ENCODE measurements around the gene TUBA8.
"Not testable (repeated sequence)": the region's sequence is repeated elsewhere in the genome, so short reads cannot be mapped to it uniquely, and the experiment has no call there.

Gene TUBA8

DNA sequence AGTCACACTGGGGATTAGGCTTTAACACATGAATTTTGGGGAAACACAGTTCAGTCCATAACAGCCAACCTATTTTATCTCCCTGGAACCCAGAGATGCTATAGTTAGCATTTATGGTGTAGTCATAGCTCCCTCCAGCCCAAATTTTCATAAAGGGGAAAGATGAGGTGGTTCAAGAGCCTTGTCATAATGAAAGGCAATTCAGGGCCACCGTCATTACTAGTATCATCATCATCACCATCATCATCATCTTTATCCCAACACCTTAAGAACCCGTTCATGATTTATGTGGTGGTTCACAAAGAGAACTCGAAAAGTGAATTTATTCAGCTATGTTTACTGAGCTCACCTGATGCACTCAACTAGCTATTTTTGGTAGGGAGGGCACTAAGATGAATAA lies 2.4 kb upstream of the TUBA8 start:
- DNase-seq, result no peak

GRCh38 chr22:18109410-18110193 lies 1.0 kb upstream of the TUBA8 start:
- no peak for DNase-seq

DNA sequence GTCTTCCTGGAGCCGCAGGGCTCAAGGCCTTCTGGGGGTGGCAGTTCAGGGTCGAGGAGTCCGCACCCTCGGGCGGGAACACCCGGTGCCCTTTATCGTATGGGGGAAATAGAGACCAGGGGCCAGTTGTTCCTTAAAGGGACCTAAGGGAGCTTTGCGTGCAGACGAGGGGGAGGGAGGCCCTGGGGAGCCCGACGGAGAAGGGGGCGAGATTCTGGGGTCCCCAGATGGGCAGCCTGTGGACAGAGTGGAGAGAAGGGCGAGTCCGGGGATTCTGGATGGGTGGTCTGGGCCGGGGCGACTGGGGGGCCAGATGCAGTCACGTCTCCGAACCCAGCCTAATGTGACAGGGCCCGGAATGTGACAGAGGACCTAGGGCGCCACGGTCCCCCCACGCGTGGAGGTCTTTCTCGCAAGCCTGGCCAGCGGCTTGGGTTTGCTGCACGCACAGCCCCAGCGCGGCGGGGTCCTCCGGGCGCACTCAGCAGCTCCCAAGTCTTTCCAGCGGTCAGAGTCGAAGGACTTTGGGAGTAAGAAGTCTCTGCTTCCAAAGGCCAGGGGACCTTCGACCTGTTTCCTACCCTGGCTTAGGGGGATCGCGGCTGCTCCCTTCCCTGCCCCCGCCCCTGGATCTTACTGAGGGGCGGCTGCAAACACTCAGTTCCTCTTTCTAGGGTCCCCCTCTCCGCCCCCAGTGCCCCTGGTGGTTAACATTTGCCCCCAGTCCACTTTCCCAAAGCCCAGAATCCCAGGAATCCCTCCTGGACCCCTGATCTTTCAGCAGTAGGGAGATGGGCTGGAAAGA lies 547 bp downstream of the TUBA8 start:
- DNase-seq, result no peak

- DNase-seq, result no peak
Measured at GRCh38 chr22:18111759-18112330, 1.2 kb downstream of the TUBA8 start.

DNA sequence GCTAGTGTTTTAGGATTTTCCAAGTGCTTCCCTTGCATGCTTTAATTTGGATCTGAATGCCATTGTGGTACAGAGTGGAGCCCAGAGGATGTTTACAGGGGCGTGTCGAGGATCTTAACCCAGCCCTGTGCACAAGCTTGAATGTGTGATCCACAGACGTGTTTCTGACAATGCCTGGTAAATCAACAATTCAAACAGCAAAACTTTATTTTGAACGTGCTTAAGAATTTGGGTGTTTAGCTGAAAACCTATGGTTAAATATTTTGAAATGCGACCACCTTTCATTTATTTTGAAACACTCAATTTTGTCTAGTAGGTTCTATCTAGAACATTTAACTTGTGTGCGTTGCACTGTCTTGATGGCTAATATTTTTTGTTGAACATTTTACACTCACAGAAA lies 1.8 kb downstream of the TUBA8 start:
- DNase-seq, result no peak

- no peak for DNase-seq
Measured at GRCh38 chr22:18113680-18114394, 3.2 kb downstream of the TUBA8 start.

GRCh38 chr22:18114495-18114894 lies 3.9 kb downstream of the TUBA8 start:
- no peak for DNase-seq

DNA sequence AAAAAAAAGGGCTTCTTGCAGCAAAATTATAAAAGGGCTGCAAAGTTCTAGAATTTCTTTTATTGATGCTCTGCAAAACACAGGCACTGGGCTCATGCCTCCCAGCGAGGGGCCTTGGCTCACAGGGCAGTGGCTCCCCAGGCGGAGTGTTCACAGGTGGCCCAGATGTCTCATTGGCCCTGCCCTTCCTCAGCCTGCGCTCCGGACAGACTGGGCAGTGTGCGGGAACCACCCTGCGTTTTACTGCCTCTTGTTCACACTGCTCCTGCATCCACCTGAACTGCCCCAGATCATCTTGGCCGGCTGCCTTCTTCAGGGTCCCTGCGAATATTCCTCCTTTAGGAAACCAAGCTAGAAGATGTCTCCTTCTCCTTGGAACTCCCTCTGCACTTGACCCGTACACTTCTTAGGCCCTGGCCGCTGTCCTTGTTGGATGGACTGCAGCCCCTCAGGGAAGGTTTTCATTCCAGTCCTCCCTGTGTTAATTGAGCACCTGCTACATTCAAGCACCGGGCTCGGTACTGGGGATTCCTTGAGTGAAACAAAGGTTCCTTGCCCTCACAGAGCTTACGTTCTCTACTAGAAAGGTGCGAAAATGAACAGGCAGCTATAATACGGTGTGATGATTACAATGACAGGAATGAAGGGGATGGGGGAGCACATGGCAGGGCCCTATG lies 4.5 kb downstream of the TUBA8 start:
- no peak for DNase-seq

GRCh38 chr22:18115906-18116371 lies 5.3 kb downstream of the TUBA8 start:
- no peak for DNase-seq

GRCh38 chr22:18116634-18117033 lies 6.0 kb downstream of the TUBA8 start:
- DNase-seq, result no peak

DNA sequence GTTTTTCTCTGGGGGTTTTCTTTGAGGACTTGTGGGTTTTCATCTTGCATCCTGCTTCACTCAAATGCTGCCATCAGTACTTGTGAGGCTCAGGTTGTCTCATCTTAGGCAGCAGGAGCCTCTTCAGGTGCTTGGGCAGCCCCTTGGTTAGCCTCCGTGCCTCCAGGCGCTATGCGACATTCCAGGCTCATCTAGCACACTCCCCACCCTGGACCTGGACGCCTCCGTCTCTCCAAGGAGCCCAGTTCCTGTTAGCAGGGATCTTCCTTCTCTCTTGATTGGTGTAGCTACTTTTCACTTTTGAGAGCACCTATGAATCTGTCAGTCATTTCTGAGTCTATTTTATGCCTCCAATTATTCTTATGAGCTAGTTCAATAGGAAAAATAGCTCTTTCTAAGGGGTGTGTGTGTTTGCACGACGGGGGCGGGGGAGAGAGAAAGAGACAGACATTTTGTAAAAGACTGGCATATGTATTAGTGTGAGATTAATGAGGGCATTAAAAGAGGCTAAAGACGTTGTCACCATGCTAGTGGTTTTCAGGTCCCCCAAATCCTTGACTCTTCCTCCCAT lies 7.8 kb downstream of the TUBA8 start:
- DNase-seq, result no peak

- no peak for DNase-seq
Measured at GRCh38 chr22:18119409-18120110, 9.0 kb downstream of the TUBA8 start.

DNA sequence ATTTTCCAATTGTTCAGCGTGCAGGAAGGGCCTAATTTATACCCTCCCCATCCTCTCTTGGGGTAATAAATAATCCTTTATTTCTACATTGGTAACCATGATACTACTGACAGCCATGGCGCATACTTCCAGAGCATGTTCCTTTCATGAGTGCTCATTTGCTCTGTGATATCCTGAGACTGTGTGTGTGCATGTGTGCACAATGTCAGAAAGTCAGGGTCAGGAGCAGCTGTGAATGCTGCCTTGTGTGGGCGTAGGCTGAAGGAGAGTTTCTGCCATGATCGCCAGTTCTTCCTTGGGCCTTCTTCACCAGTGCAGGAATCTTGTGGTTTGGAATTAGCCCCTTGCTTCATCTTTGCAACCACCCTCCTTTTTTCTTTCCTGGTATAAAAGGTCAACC lies 10.2 kb downstream of the TUBA8 start:
- no peak for DNase-seq

DNA sequence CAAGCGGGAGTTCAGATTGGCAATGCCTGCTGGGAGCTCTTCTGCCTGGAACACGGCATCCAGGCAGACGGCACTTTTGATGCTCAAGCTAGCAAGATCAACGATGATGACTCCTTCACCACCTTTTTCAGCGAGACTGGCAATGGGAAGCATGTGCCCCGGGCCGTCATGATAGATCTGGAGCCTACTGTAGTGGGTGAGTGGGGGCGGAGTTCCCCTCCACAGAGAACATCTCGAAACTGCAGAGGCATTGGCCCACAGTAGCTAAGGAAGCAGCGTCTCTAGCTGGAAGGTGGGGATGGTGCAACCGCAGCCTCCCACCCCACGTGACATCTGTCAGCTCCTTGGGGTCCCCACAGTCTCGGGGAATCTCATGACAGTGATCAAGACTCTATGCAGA lies 10.9 kb downstream of the TUBA8 start:
- no peak for DNase-seq

DNA sequence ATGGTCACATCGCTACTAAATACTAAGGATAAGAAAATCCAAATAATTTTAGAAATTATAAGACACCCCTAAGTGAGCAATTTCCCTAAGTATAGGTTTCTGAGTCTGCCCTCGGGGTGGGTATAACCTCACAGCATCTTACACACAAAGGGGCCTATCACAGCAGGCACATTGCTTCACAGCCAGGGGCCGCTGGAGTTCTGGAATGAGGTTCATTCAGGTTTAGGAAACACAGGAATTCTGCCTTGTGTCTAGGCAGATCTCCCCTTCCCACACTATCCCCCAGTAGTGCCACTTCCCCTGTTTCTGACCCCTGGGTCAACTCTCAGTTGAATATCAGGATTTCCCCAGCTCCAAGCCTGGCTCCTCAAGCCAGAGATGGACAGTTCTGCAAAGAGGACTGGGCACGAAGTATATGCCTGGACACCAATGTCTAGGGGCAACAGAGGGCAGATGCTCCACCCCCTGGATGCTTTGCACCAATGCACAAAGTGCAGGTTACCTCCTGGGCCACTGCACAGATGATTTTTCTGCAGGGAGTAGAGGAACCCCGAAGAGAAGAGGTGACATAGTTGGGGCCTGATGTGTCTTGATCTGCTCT lies 11.4 kb downstream of the TUBA8 start:
- DNase-seq, result no peak

DNA sequence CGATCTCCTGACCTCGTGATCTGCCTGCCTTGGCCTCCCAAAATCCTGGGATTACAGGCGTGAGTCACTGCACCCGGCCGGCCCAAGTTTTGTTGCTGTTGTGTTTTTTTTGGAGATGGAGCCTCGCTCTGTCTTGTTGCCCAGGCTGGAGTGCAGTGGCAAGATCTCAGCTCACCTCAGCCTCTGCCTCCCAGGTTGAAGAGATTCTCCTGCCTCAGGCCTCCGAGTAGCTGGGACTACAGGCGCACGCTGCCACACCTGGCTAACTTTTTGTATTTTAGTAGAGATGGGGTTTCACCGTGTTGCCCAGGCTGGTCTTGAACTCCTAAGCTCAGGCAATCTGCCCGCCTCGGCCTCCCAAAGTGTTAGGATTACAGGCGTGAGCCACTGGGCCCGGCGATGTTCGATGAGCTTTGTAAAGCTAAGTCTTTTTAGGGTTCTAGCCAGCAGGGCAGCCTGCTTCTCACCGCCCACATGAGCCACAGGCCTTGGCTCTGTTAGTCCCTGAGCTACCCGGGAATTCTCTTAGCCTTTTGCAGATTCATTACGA lies 12.9 kb downstream of the TUBA8 start:
- DNase-seq, result not testable (repeated sequence)

- DNase-seq, result no peak
Measured at GRCh38 chr22:18126606-18127005, 16.0 kb downstream of the TUBA8 start.

GRCh38 chr22:18130018-18130417 lies 19.4 kb downstream of the TUBA8 start:
- DNase-seq, result no peak

DNA sequence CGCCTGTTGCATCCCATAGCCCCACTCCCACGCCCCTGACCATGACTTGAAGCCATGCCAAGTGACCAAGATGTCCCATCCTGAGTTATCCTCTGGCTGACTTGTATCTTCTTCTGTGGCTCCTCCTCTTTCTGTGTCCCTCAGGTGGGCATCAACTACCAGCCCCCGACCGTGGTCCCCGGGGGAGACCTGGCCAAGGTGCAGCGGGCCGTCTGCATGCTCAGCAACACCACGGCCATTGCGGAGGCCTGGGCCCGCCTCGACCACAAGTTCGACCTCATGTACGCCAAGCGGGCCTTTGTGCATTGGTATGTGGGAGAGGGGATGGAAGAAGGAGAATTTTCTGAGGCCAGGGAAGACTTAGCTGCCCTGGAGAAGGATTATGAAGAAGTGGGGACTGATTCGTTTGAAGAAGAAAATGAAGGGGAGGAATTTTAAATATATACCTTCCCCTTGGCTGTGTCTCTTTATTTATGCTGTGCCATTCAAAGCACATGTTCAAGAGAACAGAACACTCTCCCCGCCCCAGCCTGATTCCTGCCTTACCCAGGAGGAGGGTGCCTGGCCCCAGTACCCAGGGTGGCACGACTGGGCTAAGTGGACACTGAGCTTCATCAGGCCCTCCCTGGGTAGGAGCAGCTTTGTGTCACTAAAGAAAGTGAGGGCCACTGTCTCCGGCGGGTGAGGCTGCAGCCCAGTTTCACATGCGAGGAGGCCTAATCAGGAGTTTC lies 20.3 kb downstream of the TUBA8 start:
- no peak for DNase-seq

DNA sequence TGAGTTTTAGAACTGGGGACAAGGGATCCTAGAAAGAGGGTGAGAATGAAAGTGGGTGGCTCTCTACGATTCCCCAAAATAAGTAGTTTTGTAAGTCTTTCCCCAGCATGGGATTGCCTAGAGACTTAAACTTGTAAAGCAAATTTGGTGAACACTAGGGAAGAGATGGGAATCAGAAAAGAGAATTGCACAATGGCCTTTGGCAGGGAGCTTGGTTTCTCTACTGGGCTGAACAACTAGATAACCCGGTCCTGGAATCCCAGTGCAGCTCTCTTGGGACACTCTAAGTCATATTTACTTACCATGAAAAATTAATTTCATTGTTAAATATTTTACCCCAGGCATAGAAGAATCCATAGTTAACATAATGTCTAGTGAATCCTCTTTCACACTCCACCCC lies 22.8 kb downstream of the TUBA8 start:
- no peak for DNase-seq

Measured in activated CD4-positive, alpha-beta T cell treated with anti-CD3 and anti-CD28 coated beads, Interleukin-2, Interleukin-6, amounts not matched to agents 100 ng/mL and 50 ng/mL, durations not matched to agents 16 hours and 8 hours (primary cell).